ENCODE results near the gene PTPRD. TPM values are rescaled to one million over a fixed set of nuclear protein-coding genes. Genes with fewer than 3 reads are reported as not detected.

Gene PTPRD
- total and polyA plus RNA-seq, 2 donors from 2014 or later: 6.4 to 78.9 TPM

DNA sequence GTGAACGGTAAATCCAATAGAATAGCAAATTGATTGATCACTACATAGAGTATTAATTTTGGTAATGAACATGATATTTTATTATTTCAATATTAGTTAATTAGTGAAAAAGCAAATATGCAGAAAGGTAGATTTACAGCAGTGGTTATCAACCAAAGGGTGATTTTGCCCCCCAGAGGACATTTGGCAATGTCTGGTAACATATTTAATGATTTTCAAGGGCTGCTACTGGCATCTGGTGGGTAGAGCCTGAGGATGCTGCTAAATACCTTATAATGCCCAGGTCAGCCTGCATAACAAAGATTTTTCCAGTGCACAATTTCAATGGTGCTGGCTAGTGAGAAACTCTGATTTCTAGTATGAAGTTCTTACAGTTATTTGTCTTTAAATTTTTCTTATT is 1313.7 kb downstream of the PTPRD start:
- Histone ChIP-seq H3K4me3 (ENCODE audit: low read length in 3 of 3) (no peak overlapping the region), H3K9ac (ENCODE audit: low read length in 3 of 3) (no peak overlapping the region), H3K4me1 (ENCODE audit: control insufficient read depth in 2 of 3, insufficient read depth in 2 of 3, low read depth in 1 of 3, low read length in 3 of 3) (no peaks in the 10 kb centered on the region), H3K36me3 (ENCODE audit: control insufficient read depth in 2 of 3, insufficient read depth in 3 of 3, low read length in 3 of 3) (no peaks in the 10 kb centered on the region), H3K9me3 (ENCODE audit: control insufficient read depth in 2 of 3, insufficient read depth in 1 of 3, low read length in 3 of 3) (no peaks in the 10 kb centered on the region), H3K27me3 (ENCODE audit: control insufficient read depth, insufficient read depth, low read length) (no peaks in the 10 kb centered on the region), H3K27ac (ENCODE audit: low read depth in 2 of 2, low read length in 2 of 2) (no peak overlapping the region)
- DNase-seq: no peak
- no peak for TF ChIP-seq CTCF (IDR thresholded peaks at IDR 0.05; ENCODE audit: borderline replicate concordance, extremely low read depth, insufficient read depth)
- intact Hi-C loops (cut with DNase I): no loop called here
- no peak for FAIRE-seq

DNA sequence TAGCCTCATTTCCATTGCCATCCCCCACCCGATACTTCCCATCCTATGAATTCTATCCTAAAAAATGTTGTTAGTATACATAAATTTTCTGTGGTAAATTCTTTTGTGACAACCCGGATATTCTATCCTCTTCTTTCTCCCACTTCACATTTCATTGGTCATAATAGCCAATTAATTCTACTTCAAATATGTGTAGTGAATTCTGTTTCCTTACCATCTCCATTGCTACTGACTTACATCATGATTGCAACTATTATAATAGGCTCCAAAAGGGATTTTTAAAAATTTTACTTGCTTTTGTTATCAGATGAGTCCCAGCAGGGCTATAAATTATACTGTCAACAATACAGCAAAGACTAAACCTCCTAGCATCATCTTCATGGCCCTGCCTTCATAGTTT is 1326.8 kb downstream of the PTPRD start:
- DNase-seq (no peak), FAIRE-seq (no peak)
- Histone ChIP-seq H3K9ac (ENCODE audit: low read length in 3 of 3) (no peak overlapping the region), H3K27ac (ENCODE audit: low read depth in 2 of 2, low read length in 2 of 2) (no peak overlapping the region), H3K4me1 (ENCODE audit: control insufficient read depth in 2 of 3, insufficient read depth in 2 of 3, low read depth in 1 of 3, low read length in 3 of 3) (no peaks in the 10 kb centered on the region), H3K4me3 (ENCODE audit: low read length in 3 of 3) (no peak overlapping the region), H3K9me3 (ENCODE audit: control insufficient read depth in 2 of 3, insufficient read depth in 1 of 3, low read length in 3 of 3) (no peaks in the 10 kb centered on the region), H3K27me3 (ENCODE audit: control insufficient read depth, insufficient read depth, low read length) (no peaks in the 10 kb centered on the region), H3K36me3 (ENCODE audit: control insufficient read depth in 2 of 3, insufficient read depth in 3 of 3, low read length in 3 of 3) (no peaks in the 10 kb centered on the region)
- intact Hi-C loops (cut with DNase I): no loop called here
- no peak for TF ChIP-seq CTCF (IDR thresholded peaks at IDR 0.05; ENCODE audit: borderline replicate concordance, extremely low read depth, insufficient read depth)

- DNase-seq (peak in 3 of 5 donors; percentile 24 to 69 (median 67)), FAIRE-seq (no peak)
- Histone ChIP-seq H3K9me3 (ENCODE audit: control insufficient read depth in 2 of 3, insufficient read depth in 1 of 3, low read length in 3 of 3) (no peaks in the 10 kb centered on the region), H3K27ac (ENCODE audit: low read depth in 2 of 2, low read length in 2 of 2) (no peak overlapping the region), H3K36me3 (ENCODE audit: control insufficient read depth in 2 of 3, insufficient read depth in 3 of 3, low read length in 3 of 3) (no peaks in the 10 kb centered on the region), H3K4me1 (ENCODE audit: control insufficient read depth in 2 of 3, insufficient read depth in 2 of 3, low read depth in 1 of 3, low read length in 3 of 3) (no peaks in the 10 kb centered on the region), H3K27me3 (ENCODE audit: control insufficient read depth, insufficient read depth, low read length) (no peaks in the 10 kb centered on the region), H3K9ac (ENCODE audit: low read length in 3 of 3) (no peak overlapping the region), H3K4me3 (ENCODE audit: low read length in 3 of 3) (no peak overlapping the region)
- no peak for TF ChIP-seq CTCF (IDR thresholded peaks at IDR 0.05; ENCODE audit: borderline replicate concordance, extremely low read depth, insufficient read depth)
- intact Hi-C loops (cut with DNase I): no loop called here
Measured at GRCh38 chr9:9284201-9284600, 1328.6 kb downstream of the PTPRD start.

Measured in kidney (tissue), 14 donors.